Measurements from ENCODE around the gene ATXN1.
"Not testable (repeated sequence)": the region's sequence is repeated elsewhere in the genome, so short reads cannot be mapped to it uniquely, and the experiment has no call there.

The ATXN1 gene

DNA sequence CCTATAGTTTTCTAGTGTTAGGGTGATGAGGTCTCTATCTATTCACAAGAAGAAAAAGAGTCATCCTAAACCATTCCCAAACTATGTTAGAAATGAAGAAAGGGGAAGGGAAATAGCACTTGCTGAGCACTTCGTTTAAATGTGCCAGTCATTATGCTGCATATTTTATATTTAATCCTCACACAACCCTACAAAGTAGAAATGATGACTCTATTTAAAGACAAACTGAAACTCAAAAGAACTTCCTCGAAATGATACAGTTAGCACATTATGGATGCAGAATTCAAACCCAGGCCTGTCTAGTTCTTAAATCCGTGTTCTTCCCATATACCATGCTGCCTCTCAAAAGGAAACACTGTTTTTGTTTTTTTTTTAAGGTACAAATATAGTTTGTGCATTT lies 348.3 kb downstream of the ATXN1 start:
- DNase-seq (ENCODE audit: low spot score) = no peak

DNA sequence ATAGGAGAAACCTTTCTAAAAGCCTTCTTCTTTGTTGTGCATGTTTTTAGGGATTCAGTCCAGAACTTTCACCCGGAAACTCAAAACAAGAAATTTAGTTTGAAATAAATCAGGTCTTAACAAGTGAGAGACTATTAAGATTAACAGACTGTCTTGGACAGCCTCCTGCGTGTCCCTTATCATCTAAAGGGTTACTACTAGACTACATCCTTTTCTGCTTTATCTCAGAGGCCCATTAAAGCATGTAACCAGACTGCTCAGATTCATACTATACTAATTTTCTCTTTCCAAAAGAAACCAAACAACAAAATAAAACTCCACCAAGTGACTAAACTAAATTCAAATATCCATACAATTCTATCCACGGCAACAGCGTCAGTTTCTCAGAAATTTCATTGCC lies 349.1 kb downstream of the ATXN1 start:
- DNase-seq (ENCODE audit: low spot score) = no peak

DNA sequence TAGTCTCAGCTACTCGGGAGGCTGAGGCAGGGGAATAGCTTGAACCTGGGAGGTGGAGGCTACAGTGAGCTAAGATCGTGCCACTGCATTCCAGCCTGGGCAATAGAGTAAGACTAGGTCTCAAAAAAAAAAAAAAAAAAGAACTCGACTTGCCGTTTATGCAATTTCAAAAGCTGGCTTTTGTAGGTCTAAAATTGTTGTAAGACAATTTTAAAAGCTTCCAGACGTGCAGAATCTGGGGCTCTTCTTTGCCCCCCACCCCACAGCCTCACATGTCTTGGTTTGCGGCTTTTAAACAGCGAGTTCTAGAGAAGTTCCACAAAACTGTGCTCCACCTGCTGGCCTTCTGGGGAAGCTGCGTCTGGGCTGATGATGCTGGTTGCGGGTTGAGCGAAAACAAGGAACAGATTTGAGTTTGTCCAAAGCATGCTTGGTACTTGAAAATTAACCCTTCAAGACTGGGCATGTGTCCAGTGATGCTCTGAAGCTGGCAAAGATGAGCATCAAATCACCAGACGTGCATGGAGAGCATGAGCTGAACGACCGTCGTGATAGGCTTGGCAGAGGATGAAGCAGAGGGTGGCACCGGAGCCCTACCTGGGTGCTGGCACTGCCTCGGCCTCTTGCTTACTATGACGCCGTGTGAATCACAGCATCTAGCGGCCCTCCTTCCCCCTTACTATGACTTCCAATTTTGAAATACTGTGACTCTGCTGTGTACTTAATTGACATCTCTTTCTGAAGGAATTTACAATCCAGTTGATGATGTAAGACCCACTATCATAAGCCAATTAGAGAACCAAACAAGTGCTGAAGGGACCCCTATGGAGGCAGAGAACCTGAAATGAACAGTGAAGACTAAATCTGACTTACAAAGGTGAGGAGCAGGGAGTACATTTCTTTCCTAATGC lies 351.5 kb downstream of the ATXN1 start:
- peak; percentile 78 for DNase-seq (ENCODE audit: low spot score)

DNA sequence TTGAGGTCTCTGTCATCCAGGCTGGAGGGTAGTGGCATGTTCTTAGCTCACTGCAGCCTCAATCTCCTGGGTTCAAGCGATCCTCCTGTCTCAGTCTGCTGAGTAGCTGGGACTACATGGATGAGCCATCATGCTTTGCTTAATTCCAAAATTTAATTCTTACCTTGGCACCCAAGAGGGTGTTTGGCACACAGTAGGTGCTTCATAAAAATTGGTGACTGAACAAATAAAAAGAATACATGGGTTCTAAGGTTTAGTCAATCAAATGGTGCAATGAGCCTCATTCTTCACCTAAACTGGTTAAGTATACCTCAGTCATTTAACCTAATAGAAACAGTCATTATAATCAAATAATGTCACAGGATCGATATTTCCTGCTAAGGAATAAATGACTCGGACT lies 352.5 kb downstream of the ATXN1 start:
- DNase-seq (ENCODE audit: low spot score) = no peak

DNA sequence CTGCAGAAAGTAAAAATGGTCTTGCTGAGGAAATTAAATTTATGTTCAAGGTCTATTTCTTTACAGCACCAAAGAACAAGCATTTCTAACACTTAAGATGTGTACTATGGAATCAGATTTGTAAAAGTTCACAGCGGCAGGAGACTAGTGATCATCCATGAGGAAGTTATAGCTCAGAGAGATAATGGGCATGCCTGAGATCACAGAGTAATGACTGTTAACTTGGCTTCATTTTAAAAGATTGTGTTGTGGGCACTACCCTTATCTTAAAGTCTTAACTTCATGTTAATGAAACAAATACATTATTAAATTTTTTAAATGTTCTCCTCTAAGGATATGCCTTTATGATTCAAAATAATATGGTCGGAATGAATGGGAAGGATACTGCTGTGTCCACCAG lies 354.3 kb downstream of the ATXN1 start:
- DNase-seq (ENCODE audit: low spot score) = no peak

DNA sequence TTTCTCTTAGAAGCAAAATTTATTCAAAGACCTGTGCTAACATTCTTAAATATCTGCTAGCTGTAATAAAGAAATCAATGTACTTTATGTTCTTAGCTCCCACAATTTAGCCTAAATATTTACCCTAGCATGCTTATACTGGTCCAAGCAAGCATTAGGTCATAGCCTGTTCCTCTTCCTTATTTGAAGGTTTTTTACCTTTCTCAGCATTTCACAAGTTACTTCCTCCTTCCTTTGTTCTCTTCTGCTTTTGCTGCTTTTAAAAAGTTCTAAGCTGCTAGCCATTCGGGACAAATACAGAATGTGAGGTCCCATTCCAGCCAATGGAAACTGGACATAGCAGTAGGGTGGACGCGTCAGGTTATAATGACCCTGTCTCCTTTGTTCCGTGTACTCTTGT lies 354.7 kb downstream of the ATXN1 start:
- DNase-seq (ENCODE audit: low spot score) = not testable (repeated sequence)

DNA sequence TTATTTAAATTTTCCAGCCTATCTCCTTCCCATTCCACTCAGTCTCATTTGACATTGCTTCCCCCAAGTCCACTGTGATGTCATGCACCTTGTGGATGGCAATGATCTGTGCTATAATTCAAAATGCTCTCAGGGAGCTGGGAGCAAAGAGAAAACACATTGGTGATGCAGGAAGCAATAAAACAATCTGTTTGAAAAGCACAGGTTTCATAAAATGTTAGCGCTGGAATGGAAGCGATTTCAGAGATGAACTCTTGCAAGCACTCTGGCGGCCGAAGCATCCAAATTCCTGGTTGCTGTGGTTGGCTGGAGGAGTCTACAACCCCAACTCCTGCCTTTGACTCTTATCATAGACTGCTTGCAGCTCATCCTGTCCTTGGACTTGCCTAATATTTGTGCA lies 355.9 kb downstream of the ATXN1 start:
- DNase-seq (ENCODE audit: low spot score) = no peak

DNA sequence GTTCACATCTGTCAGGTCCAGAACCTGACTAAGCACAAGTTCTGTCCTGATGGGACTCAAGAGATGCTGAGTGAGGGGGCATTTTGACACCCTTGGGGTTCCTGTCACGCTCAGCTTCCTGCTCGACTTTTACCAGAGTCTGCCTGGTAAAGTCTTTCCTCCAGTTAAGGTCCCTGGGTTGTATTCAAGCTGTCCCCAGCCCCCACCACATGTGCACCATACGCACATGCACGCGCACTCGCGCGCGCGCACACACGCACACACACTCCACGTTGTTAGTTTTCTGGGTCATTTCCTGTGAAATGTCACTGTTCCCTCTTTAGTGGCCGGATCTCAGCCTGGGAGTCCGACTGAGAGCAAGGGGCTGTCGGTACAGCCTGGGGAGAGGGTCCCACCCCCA lies 356.8 kb downstream of the ATXN1 start:
- no peak for DNase-seq (ENCODE audit: low spot score)

DNA sequence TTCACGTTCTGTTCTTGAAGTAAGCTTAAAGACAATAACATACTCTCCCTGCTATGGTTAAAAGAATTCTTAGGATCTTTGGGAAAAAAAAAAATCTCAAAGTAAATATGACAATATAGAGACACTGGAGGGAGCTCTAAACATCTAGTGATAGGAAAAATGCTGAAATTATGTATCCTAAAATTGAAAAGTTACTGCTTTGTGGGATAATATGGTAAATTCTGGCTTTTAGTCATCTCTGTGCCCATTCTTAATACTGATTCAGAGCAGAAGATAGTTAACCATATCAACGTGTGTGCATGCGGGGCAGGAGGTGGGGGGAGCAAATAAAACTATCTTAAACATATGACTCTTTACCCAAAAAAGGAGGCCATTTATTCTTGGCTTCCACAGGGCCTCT lies 357.4 kb downstream of the ATXN1 start:
- no peak for DNase-seq (ENCODE audit: low spot score)

DNA sequence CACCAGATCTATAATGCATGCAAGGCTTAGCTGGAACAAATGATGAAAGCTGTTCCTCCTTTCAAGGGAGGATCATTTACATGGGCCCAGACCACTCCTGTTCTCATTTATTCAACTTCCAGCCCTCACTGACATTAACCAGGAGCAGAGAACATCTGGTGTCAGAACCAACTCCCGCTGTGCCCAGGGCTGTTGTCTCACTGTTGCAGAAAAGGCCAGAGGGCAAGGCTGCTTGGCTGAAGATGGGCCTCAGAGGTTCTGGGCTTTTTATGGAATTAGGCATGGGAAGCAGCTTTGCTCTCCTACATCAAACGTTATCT lies 358.7 kb downstream of the ATXN1 start:
- DNase-seq (ENCODE audit: low spot score) = no peak

DNA sequence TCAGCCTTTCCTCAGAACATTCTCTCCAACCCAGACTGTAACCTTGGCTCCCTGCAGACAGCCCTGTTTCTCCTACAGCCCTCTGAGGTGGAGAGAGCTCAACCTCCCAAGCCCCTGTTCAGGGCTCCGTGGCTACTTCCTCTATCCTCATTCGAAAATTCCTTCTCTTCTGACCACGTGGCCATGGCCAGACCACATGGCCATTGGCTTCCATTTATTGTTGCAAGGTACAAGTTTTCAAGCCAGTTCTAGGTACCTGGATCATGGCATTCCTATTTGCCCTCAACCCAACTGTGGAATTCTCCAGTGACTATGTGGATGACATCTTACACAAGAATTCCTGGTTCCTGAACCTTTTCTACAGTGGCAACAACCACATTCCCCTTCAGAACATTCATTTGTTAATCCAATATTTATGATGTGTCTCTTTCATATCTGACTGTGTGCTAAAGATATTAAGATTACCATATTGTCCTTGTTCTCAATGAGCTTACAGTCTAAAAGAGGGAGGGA lies 361.0 kb downstream of the ATXN1 start:
- DNase-seq (ENCODE audit: low spot score) = no peak

DNA sequence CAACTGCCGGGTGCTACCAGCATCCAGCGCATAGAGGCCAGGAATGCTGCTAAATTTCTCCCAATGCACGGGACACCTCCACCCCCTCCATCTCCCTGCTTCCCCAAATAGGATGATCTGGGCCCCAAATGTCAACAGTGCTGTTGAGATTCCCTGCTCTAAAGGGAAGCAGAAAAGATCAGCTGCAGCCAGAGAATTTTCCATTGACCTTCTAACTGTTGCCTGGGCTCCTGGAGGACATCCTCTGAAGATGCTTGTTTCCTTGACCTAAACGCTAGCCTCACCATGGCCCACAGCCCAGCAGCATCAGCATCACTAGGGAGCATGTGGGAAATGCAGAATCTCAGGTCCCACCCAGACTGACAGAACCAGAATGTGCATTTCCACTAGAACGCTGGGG lies 361.6 kb downstream of the ATXN1 start:
- DNase-seq (ENCODE audit: low spot score) = no peak

DNA sequence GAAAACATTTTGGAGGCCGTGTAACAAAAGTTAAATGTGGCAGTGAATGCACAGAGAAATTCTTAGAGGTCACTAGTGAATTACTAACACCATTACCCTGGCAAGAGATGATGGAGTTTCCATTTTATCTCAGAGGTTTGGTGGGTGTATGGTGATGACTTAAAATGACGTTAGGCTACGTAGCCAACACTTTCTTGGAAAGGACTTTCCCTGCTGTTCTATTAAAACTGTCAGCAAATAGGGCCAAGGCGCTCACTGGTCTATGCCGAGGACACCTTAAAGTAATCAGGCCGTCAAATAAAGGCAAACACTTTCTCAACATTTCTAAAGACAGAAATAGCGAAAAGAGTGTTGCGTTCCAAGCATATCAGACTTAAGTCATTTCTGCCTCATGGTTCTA lies 362.1 kb downstream of the ATXN1 start:
- DNase-seq (ENCODE audit: low spot score) = no peak

DNA sequence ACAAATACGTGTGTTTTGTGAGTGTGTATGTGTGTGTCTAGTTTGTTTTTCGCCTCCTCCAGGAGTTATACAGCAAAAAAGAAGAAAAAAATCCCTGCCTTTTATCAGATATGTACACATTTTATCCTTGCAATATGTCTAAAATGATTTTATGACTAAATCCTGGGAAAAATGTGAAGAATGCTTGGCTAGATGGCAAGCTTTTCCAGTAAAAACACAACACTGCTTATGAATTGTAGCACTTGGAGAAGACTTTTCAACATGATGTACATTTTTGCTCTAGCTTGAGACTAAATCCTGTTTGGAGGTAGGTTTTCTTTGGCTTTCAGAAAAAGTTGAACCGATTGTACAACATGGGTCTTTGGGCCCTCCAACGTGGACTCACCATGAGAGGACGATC lies 362.7 kb downstream of the ATXN1 start:
- no peak for DNase-seq (ENCODE audit: low spot score)

DNA sequence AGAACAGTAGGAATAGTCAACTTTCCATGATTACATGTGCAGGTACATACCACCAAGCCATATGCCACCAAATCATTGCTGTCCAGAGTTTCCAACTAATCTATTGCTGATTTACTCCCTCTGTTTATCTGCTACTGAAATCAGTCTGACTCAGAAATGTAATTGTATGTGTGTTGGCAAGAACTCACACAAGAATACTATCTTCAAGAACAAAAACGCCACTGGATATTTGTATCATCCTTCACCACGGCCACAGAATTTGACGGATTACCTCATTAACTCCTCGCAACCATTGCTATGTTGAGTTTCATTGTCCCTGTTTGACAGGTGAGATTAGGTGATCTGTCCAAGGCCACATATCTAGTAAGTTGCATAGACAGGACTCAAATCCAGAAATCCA lies 363.6 kb downstream of the ATXN1 start:
- no peak for DNase-seq (ENCODE audit: low spot score)

DNA sequence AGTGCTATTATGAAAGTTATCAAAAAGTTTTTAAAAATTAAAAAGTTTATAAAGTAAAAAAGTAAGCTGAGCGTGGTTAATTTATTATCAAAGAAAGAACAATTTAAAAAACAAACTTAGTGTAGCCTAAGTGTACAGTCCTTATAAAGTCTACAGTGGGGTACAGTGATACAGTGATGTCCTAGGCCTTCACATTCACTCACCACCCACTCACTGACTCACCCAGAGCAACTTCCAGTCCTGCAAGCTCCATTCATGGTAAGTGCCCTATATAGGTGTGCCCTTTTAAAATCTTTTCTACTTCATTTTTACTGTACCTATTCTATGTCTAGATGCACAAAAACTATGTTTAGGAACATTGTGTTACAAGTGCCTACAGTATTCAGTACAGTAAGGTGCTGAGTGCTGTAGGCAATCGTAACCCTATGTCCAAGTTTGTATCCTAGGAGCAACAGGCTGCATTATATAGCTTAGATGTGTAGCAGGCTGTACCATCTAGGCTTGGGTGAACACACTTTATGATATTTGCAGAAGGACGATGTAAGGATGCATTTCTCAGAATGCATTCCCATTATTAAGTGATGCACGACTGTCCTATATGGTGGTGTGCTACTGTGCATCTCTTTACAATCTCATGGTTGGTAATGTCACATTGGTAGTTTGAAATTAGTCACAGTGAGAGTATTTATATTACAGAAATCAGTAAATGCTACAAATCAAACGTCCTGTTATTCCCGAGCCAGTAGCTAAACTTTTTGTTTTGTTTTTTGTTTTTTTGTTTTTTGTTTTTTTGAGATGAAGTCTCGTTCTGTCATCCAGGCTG lies 364.6 kb downstream of the ATXN1 start:
- DNase-seq (ENCODE audit: low spot score) = no peak

DNA sequence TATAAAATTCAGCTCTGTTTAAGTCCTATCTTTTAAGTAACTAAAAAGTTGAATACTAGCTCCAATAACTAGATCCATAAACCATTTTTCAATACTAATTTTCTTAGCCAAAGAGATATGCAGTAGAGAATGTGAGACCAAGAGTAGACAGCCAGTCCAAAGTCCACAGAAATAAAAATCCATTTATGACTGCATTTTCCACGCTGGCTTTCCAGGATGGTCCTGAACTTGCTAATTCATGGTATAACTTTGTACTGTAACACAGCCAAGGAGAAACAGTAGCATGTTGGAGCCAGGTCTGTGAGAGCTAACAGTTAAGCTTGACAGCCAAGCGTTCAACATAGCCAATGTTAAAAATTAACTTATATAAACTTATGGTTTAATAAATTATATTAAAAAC lies 366.6 kb downstream of the ATXN1 start:
- no peak for DNase-seq (ENCODE audit: low spot score)

DNA sequence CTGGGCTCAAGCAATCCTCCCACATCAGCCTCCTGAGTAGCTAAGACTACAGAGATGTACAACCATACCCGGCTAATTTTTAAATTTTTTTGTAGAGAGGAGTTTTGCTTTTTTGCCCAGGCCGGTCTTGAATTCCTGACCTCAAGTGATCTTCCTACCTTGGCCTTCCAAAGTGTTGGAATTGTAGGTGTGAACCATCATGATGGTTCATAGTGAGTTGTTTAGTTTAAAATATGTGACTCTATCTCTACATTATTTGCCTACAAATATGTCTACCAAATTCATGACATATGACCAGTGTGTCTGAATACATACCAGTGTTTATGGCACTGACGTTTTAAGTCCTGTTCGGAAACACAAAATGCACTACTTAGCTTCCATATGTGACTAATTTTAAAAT lies 367.9 kb downstream of the ATXN1 start:
- no peak for DNase-seq (ENCODE audit: low spot score)

DNA sequence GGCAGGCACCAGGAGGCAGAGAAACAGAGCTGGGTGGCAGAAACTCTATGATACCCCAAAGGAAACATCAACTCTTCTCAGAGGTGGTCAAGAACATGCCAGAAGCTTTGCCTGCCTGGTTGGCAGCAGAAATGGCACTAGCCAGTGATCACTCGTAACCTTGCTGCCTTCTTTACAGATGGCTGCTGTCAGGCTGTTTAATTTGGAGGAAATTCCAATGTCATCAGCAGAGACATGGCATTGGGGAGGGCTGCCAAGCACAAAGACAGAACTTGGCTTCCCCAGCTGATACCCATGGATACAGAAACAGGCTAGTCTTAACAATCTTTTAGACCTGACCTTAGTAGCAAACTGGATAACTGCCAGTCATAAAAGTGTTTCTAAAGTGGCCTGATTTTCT lies 369.2 kb downstream of the ATXN1 start:
- DNase-seq (ENCODE audit: low spot score) = no peak

DNA sequence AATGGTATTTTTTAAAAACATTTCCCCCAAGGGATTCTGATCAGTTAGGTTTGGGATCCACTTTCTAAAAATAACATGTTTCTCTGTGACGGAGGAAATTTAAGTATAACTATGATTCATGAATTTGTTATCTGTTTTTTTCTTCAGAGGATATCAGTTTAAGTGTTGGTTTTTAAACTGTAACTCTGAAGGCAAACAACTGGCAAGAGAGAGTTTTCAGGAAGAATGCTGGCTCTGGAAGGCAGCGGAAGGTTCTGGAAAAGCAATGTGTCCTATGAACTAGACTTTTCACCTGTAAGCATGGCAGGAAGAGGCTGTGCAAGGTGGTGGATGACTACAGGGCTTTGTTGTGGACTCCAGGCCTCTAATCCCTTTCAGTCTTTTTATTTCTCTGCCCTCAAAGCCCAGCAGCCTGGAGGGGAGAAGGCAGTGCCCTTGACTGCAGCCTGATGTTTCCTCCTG lies 369.8 kb downstream of the ATXN1 start:
- no peak for DNase-seq (ENCODE audit: low spot score)

DNA sequence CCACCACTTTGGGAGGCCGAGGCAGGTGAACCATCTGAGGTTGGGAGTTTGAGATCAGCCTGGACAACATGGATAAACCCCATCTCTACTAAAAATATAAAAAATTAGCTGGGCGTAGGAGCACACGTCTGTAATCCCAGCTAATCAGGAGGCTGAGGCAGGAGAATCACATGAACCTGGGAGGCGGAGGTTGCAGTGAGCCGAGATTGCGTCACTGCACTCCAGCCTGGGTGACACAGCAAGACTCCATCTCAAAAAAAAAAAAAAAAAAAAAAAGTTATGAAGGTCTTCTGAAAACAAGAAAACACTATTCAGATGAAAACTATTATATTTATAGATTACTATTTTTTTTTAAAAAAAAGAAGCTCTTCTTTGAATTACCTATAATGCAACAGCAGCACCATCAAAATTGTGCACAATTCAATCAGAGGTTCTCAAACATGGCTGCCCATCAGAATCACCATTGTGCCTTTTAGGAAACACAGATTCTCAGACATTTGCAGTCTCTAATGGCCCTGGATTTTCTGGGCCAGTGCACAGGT lies 370.3 kb downstream of the ATXN1 start:
- not testable (repeated sequence) for DNase-seq (ENCODE audit: low spot score)

DNA sequence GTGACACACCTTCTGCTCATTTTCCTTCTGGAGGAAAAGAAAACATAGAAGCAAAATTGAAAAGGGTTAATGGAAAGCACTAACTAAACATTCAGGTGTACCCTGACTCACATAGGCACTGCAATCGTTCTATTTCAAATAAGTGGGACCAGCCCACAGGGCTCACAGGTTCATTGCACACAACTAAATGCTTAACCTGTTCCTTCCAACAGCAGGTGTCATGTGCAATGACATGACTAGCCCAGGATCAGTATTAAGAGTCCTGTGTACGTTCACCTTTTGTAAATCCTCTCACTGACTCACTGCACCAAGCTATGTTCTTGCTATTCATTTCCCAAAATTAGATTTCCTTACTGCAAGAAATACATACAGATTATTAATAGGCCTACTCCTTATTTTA lies 371.6 kb downstream of the ATXN1 start:
- no peak for DNase-seq (ENCODE audit: low spot score)

DNA sequence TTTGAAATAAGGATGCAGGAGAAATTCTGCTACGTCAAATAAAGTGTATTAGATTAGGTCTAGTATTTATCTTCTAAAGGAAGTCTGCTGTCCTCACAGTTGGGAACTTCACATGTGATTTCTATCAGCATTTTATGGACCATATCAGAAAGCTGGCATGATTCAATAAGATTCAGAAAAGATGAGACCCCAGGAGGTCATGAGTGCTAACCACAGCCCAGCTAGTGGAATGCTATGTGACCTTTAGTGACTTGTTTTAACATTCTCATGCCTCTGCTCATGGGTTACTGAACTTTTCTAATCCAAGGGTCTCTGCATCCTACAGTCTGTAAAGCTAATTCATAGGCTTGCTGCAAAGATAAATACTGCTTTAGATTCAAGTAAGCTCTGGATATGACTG lies 372.8 kb downstream of the ATXN1 start:
- DNase-seq (ENCODE audit: low spot score) = no peak

Data from Ammon's horn (tissue), 1 donor.